HTERT RPE-1 (cell line): ENCODE results near the gene SPATA31E1.

Experiments
- in situ Hi-C: fragments of 300-500 bp; cut with MboI; formaldehyde crosslinking; loops from 4 replicates; pipeline ENCODE4 v1.14.3; 2020; ENCODE audit warnings: low sequenced_read_pairs

SPATA31E1 gene

GRCh38 chr9:87862536-87863268 is 20.0 kb upstream of the SPATA31E1 start:
- in situ Hi-C loops = no loop called here

GRCh38 chr9:87863882-87864465 is 18.7 kb upstream of the SPATA31E1 start:
- in situ Hi-C loops = no loop called here

GRCh38 chr9:87864915-87865314 is 17.8 kb upstream of the SPATA31E1 start:
- in situ Hi-C loops = no loop called here

- in situ Hi-C loops = no loop called here
Observed at GRCh38 chr9:87865626-87866025, 17.1 kb upstream of the SPATA31E1 start.

- in situ Hi-C loops = no loop called here
Observed at GRCh38 chr9:87867391-87867790, 15.3 kb upstream of the SPATA31E1 start.

GRCh38 chr9:87868175-87868574 is 14.5 kb upstream of the SPATA31E1 start:
- in situ Hi-C loops = no loop called here

GRCh38 chr9:87868635-87869034 is 14.0 kb upstream of the SPATA31E1 start:
- in situ Hi-C loops = no loop called here

- in situ Hi-C loops = no loop called here
Observed at GRCh38 chr9:87869082-87869481, 13.6 kb upstream of the SPATA31E1 start.

GRCh38 chr9:87871425-87872078 is 11.1 kb upstream of the SPATA31E1 start:
- in situ Hi-C loops = no loop called here

GRCh38 chr9:87872079-87872624 is 10.5 kb upstream of the SPATA31E1 start:
- in situ Hi-C loops = no loop called here

GRCh38 chr9:87873607-87874303 is 8.9 kb upstream of the SPATA31E1 start:
- in situ Hi-C loops = no loop called here

- in situ Hi-C loops = no loop called here
Observed at GRCh38 chr9:87874304-87874623, 8.4 kb upstream of the SPATA31E1 start.

GRCh38 chr9:87875060-87875459 is 7.6 kb upstream of the SPATA31E1 start:
- in situ Hi-C loops = no loop called here

GRCh38 chr9:87875831-87876545 is 6.7 kb upstream of the SPATA31E1 start:
- in situ Hi-C loops = no loop called here

GRCh38 chr9:87876708-87877107 is 6.0 kb upstream of the SPATA31E1 start:
- in situ Hi-C loops = no loop called here

- in situ Hi-C loops = no loop called here
Observed at GRCh38 chr9:87878989-87879511, 3.6 kb upstream of the SPATA31E1 start.

GRCh38 chr9:87880116-87880515 is 2.6 kb upstream of the SPATA31E1 start:
- in situ Hi-C loops = no loop called here

- in situ Hi-C loops = no loop called here
Observed at GRCh38 chr9:87880683-87881082, 2.0 kb upstream of the SPATA31E1 start.

GRCh38 chr9:87883274-87883673 is 597 bp downstream of the SPATA31E1 start:
- in situ Hi-C loops = no loop called here

- in situ Hi-C loops = no loop called here
Observed at GRCh38 chr9:87883990-87884389, 1.3 kb downstream of the SPATA31E1 start.
